GM10266 (cell line): ENCODE data around the gene ACTL7A.

ENCODE experiments used
- DNase-seq: peaks from one replicate; pipeline ENCODE4 v3.0.0; 2012; ENCODE audit errors: extremely low spot score
- CTCF ChIP-seq: IDR thresholded peaks from 2 replicates; pipeline ENCODE4 v1.5.1; 2012; ENCODE audit warnings: mild to moderate bottlenecking, low read depth; ENCODE audit not compliant: control insufficient read depth, insufficient read depth; ENCODE audit errors: missing control alignments

Gene ACTL7A

GRCh38 chr9:108857572-108857971 lies 4.5 kb upstream of the ACTL7A start:
- DNase-seq: no peak
- TF ChIP-seq CTCF: no peak

GRCh38 chr9:108859459-108860114 lies 2.5 kb upstream of the ACTL7A start:
- TF ChIP-seq CTCF: no peak
- no peak for DNase-seq

GRCh38 chr9:108860354-108860753 lies 1.7 kb upstream of the ACTL7A start:
- no peak for DNase-seq
- TF ChIP-seq CTCF: no peak

- no peak for TF ChIP-seq CTCF
- no peak for DNase-seq
Measured at GRCh38 chr9:108860764-108861163, 1.3 kb upstream of the ACTL7A start.

GRCh38 chr9:108861464-108861863 lies 602 bp upstream of the ACTL7A start:
- no peak for DNase-seq

GRCh38 chr9:108863891-108864290 lies 1.8 kb downstream of the ACTL7A start:
- no peak for DNase-seq
- no peak for TF ChIP-seq CTCF

More at GRCh38 chr9:108861464-108861863, 602 bp upstream of the ACTL7A start:
- no peak for TF ChIP-seq CTCF

GRCh38 chr9:108864446-108864845 lies 2.4 kb downstream of the ACTL7A start:
- TF ChIP-seq CTCF: no peak
- DNase-seq: no peak
